Upper lobe of left lung (tissue), 6 donors: ENCODE data around the gene CCDC86. TPM values are rescaled to one million over a fixed set of nuclear protein-coding genes. Genes with fewer than 3 reads are reported as not detected.

Experiments
- ATAC-seq, 2 donors: fragments of 200-7000 bp; cut with Tn5 transposase; one replicate each; pipeline ENCODE4 v1.9.1; 2022; ENCODE audit warnings: mild to moderate bottlenecking in 2 of 2, moderate library complexity in 2 of 2; ENCODE audit not compliant: low FRiP score in 2 of 2
- DNase-seq, 2 donors: peaks; one replicate each; pipeline ENCODE4 v3.0.0-alpha.2; 2019 to 2020
- H3K27ac ChIP-seq, 4 donors: fragments of 200-600 bp; sonication (generic); one replicate each; pipeline ENCODE4 v1.5.1; 2016 to 2019
- H3K27me3 ChIP-seq, 4 donors: fragments of 200-600 bp; sonication (generic); one replicate each; pipeline ENCODE4 v1.5.1; 2017 to 2019
- H3K36me3 ChIP-seq, 4 donors: fragments of 200-600 bp; sonication (generic); one replicate each; pipeline ENCODE4 v1.5.1; 2016 to 2019
- H3K4me1 ChIP-seq, 4 donors: fragments of 200-600 bp; sonication (generic); one replicate each; pipeline ENCODE4 v1.5.1; 2018 to 2019
- H3K4me3 ChIP-seq, 4 donors: fragments of 200-600 bp; sonication (generic); one replicate each; pipeline ENCODE4 v1.5.1; 2017 to 2019; ENCODE audit warnings: mild to moderate bottlenecking in 2 of 4, moderate library complexity in 1 of 4
- H3K9me3 ChIP-seq, 4 donors: fragments of 200-600 bp; sonication (generic); one replicate each; pipeline ENCODE4 v1.5.1; 2018 to 2019
- EP300 ChIP-seq, 4 donors: sonication (generic); formaldehyde crosslinking; IDR thresholded peaks; one replicate each; pipeline ENCODE4 v1.5.1; 2017; ENCODE audit warnings: antibody characterized with exemption in 4 of 4, control low read depth in 2 of 4
- POLR2A ChIP-seq, 4 donors: fragments of 450-650 bp; IDR thresholded peaks; one replicate each; pipeline ENCODE4 v1.5.1; 2016 to 2017; ENCODE audit warnings: antibody characterized with exemption in 4 of 4, mild to moderate bottlenecking in 2 of 4
- POLR2AphosphoS5 ChIP-seq, 2 donors: sonication (generic); formaldehyde crosslinking; IDR thresholded peaks; one replicate each; pipeline ENCODE4 v1.5.1; 2017; ENCODE audit warnings: antibody characterized with exemption in 2 of 2
- WGBS, 2 donors: methylation state at CpG; one replicate each; pipeline ENCODE4 v1.1.5; 2017 to 2018; 5-methylcytosine and 5-hydroxymethylcytosine counted together
- total RNA-seq, 6 donors: library from RNA; depleted of rRNA in 4 of 6; stranded (reverse); fragments of >200 nt in 4 of 6; gene quantifications; one replicate each; pipeline versions ENCODE4 v1.1.0 to v1.2.1, GENCODE V29; 2016 to 2021
- TF ChIP-seq, protein P1 (sequence below), 6 experiments: fragments of 450-650 bp in 4 of 6; fragments of 200-600 bp in 2 of 6; sonication (generic) in 2 of 6; IDR thresholded peaks; one replicate each; pipeline ENCODE4 v1.5.1; 2016 to 2019; ENCODE audit warnings: antibody characterized with exemption in 6 of 6
- donor health status: DM: no; HTN: no; CAD: no; lungs with moderate emphysema.
- donor health status: DM: no; HTN: yes; CAD: no; lungs with severe emphysema.

Gene CCDC86
- total RNA-seq, 6 donors from 2014 or later = 9.0 to 25.1 (median 17.9) TPM

DNA sequence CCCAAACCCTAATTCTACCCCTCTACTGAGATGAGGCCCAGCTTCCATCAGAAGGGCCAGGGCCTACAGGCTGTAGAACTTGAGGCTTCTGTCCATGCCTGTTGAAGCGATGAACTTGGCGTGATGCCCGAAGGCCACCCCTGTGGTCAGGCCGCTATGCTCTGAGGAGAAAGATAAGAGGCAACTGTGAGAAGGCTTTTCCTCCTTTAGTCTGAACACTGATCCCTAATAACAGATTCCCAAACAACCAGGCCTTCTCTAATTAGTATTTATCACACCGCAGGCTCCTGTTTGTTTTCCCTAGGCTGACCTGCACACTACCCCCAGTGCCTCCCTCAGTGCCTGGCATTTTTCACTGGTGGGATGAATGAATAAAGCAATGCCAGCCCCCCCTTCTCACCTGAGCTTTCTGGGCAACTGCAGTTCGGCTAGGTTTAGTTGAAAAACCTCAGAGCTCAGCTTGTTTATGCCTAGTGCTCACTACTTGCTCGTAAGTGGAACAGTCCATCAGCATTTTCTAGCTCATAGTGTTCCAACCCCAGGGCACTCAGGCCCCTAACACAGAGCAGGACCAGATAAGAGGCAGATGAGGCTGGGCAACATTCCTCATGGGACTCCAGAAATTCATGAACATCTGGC lies 49.3 kb downstream of the CCDC86 start:
- ATAC-seq = no peak
- DNase-seq = no peak
- 78 to 82% methylated on average over 7 of the region's 7 CpGs for WGBS, 2 donors

DNA sequence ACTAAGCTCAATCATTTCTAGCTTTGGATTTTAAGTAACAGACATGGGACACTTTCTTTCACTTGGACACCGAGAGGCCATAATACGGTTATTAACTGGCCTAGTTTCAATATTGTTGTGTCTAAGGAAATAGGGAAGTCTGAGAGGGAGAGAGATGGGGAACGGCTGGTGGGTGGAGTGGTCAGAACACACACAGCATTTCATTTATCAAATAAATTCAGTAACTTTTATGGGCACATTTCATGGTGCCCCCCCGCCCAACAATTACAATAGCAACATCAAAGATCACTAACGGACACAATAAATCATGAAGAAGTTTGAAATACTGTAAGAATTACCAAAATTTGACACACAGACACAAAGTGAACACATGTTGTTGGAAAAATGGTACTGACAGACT lies 53.8 kb downstream of the CCDC86 start:
- ATAC-seq (peak in 1 of 2 donors; percentile 42), DNase-seq (no peak)
- no peaks in the 10 kb centered on the region for H3K27me3 ChIP-seq
- 69 to 84% methylated on average over 5 of the region's 5 CpGs for whole genome bisulfite sequencing, 2 donors
- TF ChIP-seq EP300 (IDR thresholded peaks at IDR 0.05) (no peak), POLR2AphosphoS5 (IDR thresholded peaks at IDR 0.05) (no peak), POLR2A (IDR thresholded peaks at IDR 0.05) (no peak)
- TF ChIP-seq, protein P1, sequence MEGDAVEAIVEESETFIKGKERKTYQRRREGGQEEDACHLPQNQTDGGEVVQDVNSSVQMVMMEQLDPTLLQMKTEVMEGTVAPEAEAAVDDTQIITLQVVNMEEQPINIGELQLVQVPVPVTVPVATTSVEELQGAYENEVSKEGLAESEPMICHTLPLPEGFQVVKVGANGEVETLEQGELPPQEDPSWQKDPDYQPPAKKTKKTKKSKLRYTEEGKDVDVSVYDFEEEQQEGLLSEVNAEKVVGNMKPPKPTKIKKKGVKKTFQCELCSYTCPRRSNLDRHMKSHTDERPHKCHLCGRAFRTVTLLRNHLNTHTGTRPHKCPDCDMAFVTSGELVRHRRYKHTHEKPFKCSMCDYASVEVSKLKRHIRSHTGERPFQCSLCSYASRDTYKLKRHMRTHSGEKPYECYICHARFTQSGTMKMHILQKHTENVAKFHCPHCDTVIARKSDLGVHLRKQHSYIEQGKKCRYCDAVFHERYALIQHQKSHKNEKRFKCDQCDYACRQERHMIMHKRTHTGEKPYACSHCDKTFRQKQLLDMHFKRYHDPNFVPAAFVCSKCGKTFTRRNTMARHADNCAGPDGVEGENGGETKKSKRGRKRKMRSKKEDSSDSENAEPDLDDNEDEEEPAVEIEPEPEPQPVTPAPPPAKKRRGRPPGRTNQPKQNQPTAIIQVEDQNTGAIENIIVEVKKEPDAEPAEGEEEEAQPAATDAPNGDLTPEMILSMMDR (IDR thresholded peaks at IDR 0.05) = no peak
- no peaks in the 10 kb centered on the region for H3K9me3 ChIP-seq
- H3K4me1 ChIP-seq = peaks cover 0 to 2% (median 0%) of the 10 kb centered on the region in 4 donors
- H3K27ac ChIP-seq = no peak overlapping the region
- no peak overlapping the region for H3K4me3 ChIP-seq
- H3K36me3 ChIP-seq = peaks cover 44 to 95% (median 65%) of the 10 kb centered on the region in 4 donors

More for the DNA sequence above, 49.3 kb downstream of the CCDC86 start:
- Histone ChIP-seq H3K27me3 (no peaks in the 10 kb centered on the region), H3K4me3 (no peak overlapping the region), H3K4me1 (peaks cover 0 to 11% (median 3%) of the 10 kb centered on the region in 4 donors), H3K9me3 (no peaks in the 10 kb centered on the region), H3K27ac (peak overlapping the region in 2 of 4 donors; percentile 23 to 57), H3K36me3 (peaks cover 12 to 65% (median 28%) of the 10 kb centered on the region in 4 donors)
- TF ChIP-seq, protein P1 (IDR thresholded peaks at IDR 0.05) = no peak
- TF ChIP-seq POLR2A (IDR thresholded peaks at IDR 0.05) = no peak
- no peak for TF ChIP-seq EP300 (IDR thresholded peaks at IDR 0.05)
- TF ChIP-seq POLR2AphosphoS5 (IDR thresholded peaks at IDR 0.05) = no peak

DNA sequence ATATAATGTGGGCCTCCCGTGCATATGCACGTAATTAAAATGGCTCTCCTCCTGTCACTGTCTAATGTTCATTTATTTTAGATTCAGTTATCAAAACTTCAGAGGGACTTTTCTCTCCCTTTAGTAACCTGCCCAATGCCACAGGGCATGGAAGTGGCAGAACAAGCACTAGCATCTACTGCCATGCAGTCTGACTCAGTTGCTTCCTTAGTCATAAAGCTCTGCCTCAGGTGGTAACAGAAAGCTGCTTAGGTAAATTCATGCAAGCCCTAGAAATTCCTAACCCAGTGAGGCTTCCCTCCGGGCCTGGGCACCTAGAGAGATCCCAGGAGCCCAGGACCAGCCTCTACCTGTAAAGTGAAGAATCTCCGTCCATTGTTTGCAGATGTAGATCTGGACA lies 55.6 kb downstream of the CCDC86 start:
- Histone ChIP-seq H3K36me3 (peaks cover 61 to 99% (median 82%) of the 10 kb centered on the region in 4 donors), H3K27ac (no peak overlapping the region), H3K4me1 (no peaks in the 10 kb centered on the region), H3K27me3 (no peaks in the 10 kb centered on the region), H3K9me3 (no peaks in the 10 kb centered on the region), H3K4me3 (no peak overlapping the region)
- no peak for DNase-seq
- TF ChIP-seq, protein P1 (IDR thresholded peaks at IDR 0.05) = no peak
- no peak for TF ChIP-seq POLR2A (IDR thresholded peaks at IDR 0.05)
- no peak for TF ChIP-seq EP300 (IDR thresholded peaks at IDR 0.05)
- no peak for TF ChIP-seq POLR2AphosphoS5 (IDR thresholded peaks at IDR 0.05)
- ATAC-seq = no peak
- WGBS, 2 donors = 95 to 96% methylated on average over 4 of the region's 4 CpGs

DNA sequence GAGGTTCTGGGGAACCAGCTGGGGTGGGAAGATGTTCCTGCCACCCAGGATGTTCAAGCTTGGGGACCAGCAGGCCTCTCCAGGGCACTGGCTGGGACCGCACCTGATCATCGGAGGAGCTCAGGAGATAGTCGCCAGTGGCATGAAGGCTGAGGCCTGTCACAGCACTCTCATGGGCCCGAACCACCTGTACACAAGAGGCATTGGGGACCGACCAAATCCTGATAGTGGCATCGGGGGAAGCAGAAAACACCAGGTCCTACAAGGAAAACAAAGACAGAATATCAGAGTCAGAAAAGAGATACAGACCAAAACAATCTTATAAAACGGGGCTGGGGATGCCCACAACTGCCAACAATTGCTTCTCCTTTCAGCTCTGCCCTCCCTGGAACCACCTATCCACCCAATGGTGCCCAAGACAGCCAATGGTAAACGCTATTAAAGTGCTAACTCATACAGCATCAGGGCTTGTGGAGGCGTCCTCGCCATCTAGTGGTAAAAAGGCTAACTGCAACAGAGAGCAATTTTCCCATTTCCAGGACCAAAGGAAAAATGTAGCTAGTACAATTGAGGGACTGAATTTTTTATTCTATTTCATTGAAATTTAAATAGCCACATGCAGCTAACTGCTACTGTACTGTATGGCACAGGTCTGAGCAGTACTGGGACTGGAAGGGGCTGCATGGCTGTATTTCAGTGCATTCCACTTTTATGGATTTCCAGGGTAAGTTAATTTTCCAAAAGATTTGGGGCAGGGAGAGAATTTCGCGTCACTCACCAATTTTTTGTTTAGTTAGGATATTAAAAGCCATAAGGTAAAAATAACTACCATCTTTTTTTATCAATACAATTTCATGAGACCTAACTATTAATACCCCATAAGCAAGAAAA lies 57.4 kb downstream of the CCDC86 start:
- DNase-seq (peak in 1 of 2 donors; percentile 55), ATAC-seq (peak; percentile 72 to 84)
- TF ChIP-seq POLR2A (IDR thresholded peaks at IDR 0.05) = no peak
- TF ChIP-seq, protein P1 (IDR thresholded peaks at IDR 0.05) = peak; percentile 81 to 96 (median 88)
- no peak for TF ChIP-seq POLR2AphosphoS5 (IDR thresholded peaks at IDR 0.05)
- Histone ChIP-seq H3K9me3 (no peaks in the 10 kb centered on the region), H3K27ac (no peak overlapping the region), H3K4me3 (no peak overlapping the region), H3K4me1 (peaks cover 0 to 2% (median under 1%) of the 10 kb centered on the region in 4 donors), H3K27me3 (no peaks in the 10 kb centered on the region), H3K36me3 (peaks cover 61 to 93% (median 83%) of the 10 kb centered on the region in 4 donors)
- 62 to 65% methylated on average over 12 of the region's 12 CpGs for WGBS, 2 donors
